Breast epithelium (tissue), 4 donors: ENCODE measurements around the gene RBBP8NL. TPM values are rescaled to one million over a fixed set of nuclear protein-coding genes. Genes with fewer than 3 reads are reported as not detected.

Experiments used
- DNase-seq, 2 donors: peaks; one replicate each; pipeline ENCODE4 v3.0.0-alpha.2; 2019; ENCODE audit warnings: low spot score in 2 of 2
- H3K27ac ChIP-seq, 2 donors: fragments of 200-600 bp; sonication (generic) in 1 of 2; one replicate each; pipeline ENCODE4 v1.5.1; 2016 to 2019; ENCODE audit warnings: mild to moderate bottlenecking in 1 of 2
- H3K27me3 ChIP-seq, 2 donors: fragments of 200-600 bp; sonication (generic) in 1 of 2; one replicate each; pipeline versions ENCODE4 v1.5.1 to v1.6.0; 2017 to 2019; ENCODE audit warnings: control low read depth in 1 of 2, mild to moderate bottlenecking in 1 of 2
- H3K36me3 ChIP-seq: fragments of 200-600 bp; one replicate; pipeline ENCODE4 v1.5.1; 2019
- H3K4me1 ChIP-seq, 2 donors: fragments of 200-600 bp; sonication (generic); one replicate each; pipeline ENCODE4 v1.5.1; 2016 to 2019; ENCODE audit warnings: control low read depth in 1 of 2
- H3K4me3 ChIP-seq, 3 donors: fragments of 200-600 bp; sonication (generic); 1 replicate in 2 of 3; 2 replicates in 1 of 3; pipeline ENCODE4 v1.5.1; 2016 to 2019; ENCODE audit warnings: mild to moderate bottlenecking in 3 of 3, moderate library complexity in 2 of 3
- H3K9me3 ChIP-seq, 2 donors: fragments of 200-600 bp; sonication (generic) in 1 of 2; one replicate each; pipeline ENCODE4 v1.5.1; 2016 to 2019; ENCODE audit warnings: control low read depth in 1 of 2
- CTCF ChIP-seq, 3 donors: fragments of 450-650 bp; IDR thresholded peaks; one replicate each; pipeline ENCODE4 v1.5.1; 2016 to 2017; ENCODE audit warnings: antibody characterized with exemption in 3 of 3, mild to moderate bottlenecking in 3 of 3, moderate library complexity in 3 of 3
- POLR2A ChIP-seq: fragments of 450-650 bp; IDR thresholded peaks from one replicate; pipeline ENCODE4 v1.6.1; 2016; ENCODE audit warnings: antibody characterized with exemption, mild to moderate bottlenecking, moderate library complexity
- POLR2AphosphoS5 ChIP-seq, 3 donors: sonication (generic); formaldehyde crosslinking; IDR thresholded peaks; one replicate each; pipeline ENCODE4 v1.6.1; 2017; ENCODE audit warnings: antibody characterized with exemption in 3 of 3
- intact Hi-C: fragments of 100-400 bp; cut with DNase I; formaldehyde crosslinking; loops from one replicate; pipeline ENCODE4 v1.15.1; 2023; ENCODE audit warnings: low total_unique reads
- total RNA-seq, 3 donors: library from RNA; depleted of rRNA; stranded (reverse); fragments of >200 nt; gene quantifications; one replicate each; pipeline ENCODE4 v1.1.0, GENCODE V29; 2016

RBBP8NL gene
- total RNA-seq, 3 donors from 2014 or later = 2.0 to 4.0 TPM; not detected in 1

GRCh38 chr20:62464425-62464770 is 37.1 kb upstream of the RBBP8NL start:
- TF ChIP-seq POLR2A (no peak), POLR2AphosphoS5 (IDR thresholded peaks at IDR 0.05) (no peak), CTCF (IDR thresholded peaks at IDR 0.05) (no peak)
- peaks cover 0 to 63% of the 10 kb centered on the region in 2 donors for H3K27me3 ChIP-seq
- no peaks in the 10 kb centered on the region for H3K9me3 ChIP-seq
- no peaks in the 10 kb centered on the region for H3K36me3 ChIP-seq
- no peaks in the 10 kb centered on the region for H3K4me1 ChIP-seq
- no peak overlapping the region for H3K4me3 ChIP-seq
- intact Hi-C loops = no loop called here
- no peak overlapping the region for H3K27ac ChIP-seq
- DNase-seq = no peak

GRCh38 chr20:62463651-62464424 is 36.5 kb upstream of the RBBP8NL start:
- Histone ChIP-seq H3K4me1 (no peaks in the 10 kb centered on the region), H3K27me3 (peaks cover 0 to 63% of the 10 kb centered on the region in 2 donors), H3K36me3 (no peaks in the 10 kb centered on the region), H3K9me3 (no peaks in the 10 kb centered on the region), H3K27ac (no peak overlapping the region), H3K4me3 (no peak overlapping the region)
- intact Hi-C loops = no loop called here
- no peak for DNase-seq
- no peak for TF ChIP-seq CTCF (IDR thresholded peaks at IDR 0.05)
- no peak for TF ChIP-seq POLR2AphosphoS5 (IDR thresholded peaks at IDR 0.05)
- TF ChIP-seq POLR2A = no peak

GRCh38 chr20:62462976-62463592 is 35.7 kb upstream of the RBBP8NL start:
- no peak overlapping the region for H3K27ac ChIP-seq
- intact Hi-C loops = no loop called here
- no peak overlapping the region for H3K4me3 ChIP-seq
- H3K36me3 ChIP-seq = no peaks in the 10 kb centered on the region
- no peaks in the 10 kb centered on the region for H3K4me1 ChIP-seq
- TF ChIP-seq POLR2AphosphoS5 (IDR thresholded peaks at IDR 0.05) (no peak), POLR2A (no peak), CTCF (IDR thresholded peaks at IDR 0.05) (no peak)
- H3K9me3 ChIP-seq = no peaks in the 10 kb centered on the region
- peaks cover 0 to 63% of the 10 kb centered on the region in 2 donors for H3K27me3 ChIP-seq
- DNase-seq = no peak

- TF ChIP-seq CTCF (IDR thresholded peaks at IDR 0.05) (no peak), POLR2A (no peak), POLR2AphosphoS5 (IDR thresholded peaks at IDR 0.05) (no peak)
Measured at GRCh38 chr20:62461834-62462233, 34.5 kb upstream of the RBBP8NL start.

GRCh38 chr20:62461157-62461556 is 33.8 kb upstream of the RBBP8NL start:
- DNase-seq = no peak
- no peak overlapping the region for H3K27ac ChIP-seq
- H3K4me3 ChIP-seq = no peak overlapping the region
- no peaks in the 10 kb centered on the region for H3K9me3 ChIP-seq
- intact Hi-C loops = no loop called here
- H3K36me3 ChIP-seq = no peaks in the 10 kb centered on the region
- no peaks in the 10 kb centered on the region for H3K4me1 ChIP-seq
- H3K27me3 ChIP-seq = peaks cover 0 to 59% of the 10 kb centered on the region in 2 donors
- TF ChIP-seq POLR2A (no peak), CTCF (IDR thresholded peaks at IDR 0.05) (no peak), POLR2AphosphoS5 (IDR thresholded peaks at IDR 0.05) (no peak)

More at GRCh38 chr20:62461834-62462233, 34.5 kb upstream of the RBBP8NL start:
- H3K27me3 ChIP-seq = peaks cover 0 to 63% of the 10 kb centered on the region in 2 donors
- DNase-seq = no peak
- H3K4me3 ChIP-seq = no peak overlapping the region
- no peaks in the 10 kb centered on the region for H3K36me3 ChIP-seq
- H3K9me3 ChIP-seq = no peaks in the 10 kb centered on the region
- no peak overlapping the region for H3K27ac ChIP-seq
- H3K4me1 ChIP-seq = no peaks in the 10 kb centered on the region
- intact Hi-C loops = no loop called here
